GM12873 (cell line): ENCODE results near the gene SCAF8.

Experiments used
- CTCF ChIP-seq: IDR thresholded peaks from 2 replicates; pipeline ENCODE4 v1.5.1; 2012; ENCODE audit warnings: low read depth, mild to moderate bottlenecking, moderate library complexity, low read length, control low read depth; ENCODE audit not compliant: insufficient read depth; ENCODE audit errors: missing control alignments

SCAF8 gene

GRCh38 chr6:154830771-154831170 is 97.6 kb downstream of the SCAF8 start:
- no peak for TF ChIP-seq CTCF

GRCh38 chr6:154835307-154835706 is 102.1 kb downstream of the SCAF8 start:
- TF ChIP-seq CTCF = no peak

- TF ChIP-seq CTCF = no peak
These were observed 106.3 kb downstream of the SCAF8 start for GRCh38 chr6:154839546-154839945.

- TF ChIP-seq CTCF = no peak
These were observed 107.1 kb downstream of the SCAF8 start for GRCh38 chr6:154840363-154840762.

GRCh38 chr6:154841109-154841508 is 107.9 kb downstream of the SCAF8 start:
- TF ChIP-seq CTCF = no peak

- TF ChIP-seq CTCF = no peak
These were observed 109.6 kb downstream of the SCAF8 start for GRCh38 chr6:154842833-154843232.

GRCh38 chr6:154847318-154847717 is 114.1 kb downstream of the SCAF8 start:
- no peak for TF ChIP-seq CTCF
